ENCODE results near the gene YTHDC2.

YTHDC2 gene

DNA sequence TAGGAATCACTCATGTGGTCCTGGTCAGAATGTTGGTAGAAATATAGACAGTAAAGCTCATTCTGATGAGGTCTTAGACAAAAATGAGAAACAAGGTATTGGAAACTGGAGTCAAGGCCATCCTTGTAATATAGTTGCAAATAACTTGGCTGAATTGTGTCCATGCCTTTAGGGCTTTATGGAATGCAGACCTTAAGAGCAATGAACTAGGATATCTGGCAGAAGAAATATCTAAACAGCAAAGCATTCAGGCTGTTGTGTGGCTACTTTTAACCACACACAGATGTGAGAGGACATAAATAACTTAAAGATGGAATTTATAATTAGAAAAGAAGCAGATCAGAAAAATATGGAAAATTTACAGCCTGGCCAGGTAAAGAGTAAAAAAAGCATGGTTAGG, 128.2 kb downstream of the YTHDC2 start:
- DNase-seq (ENCODE audit: insufficient read length, low spot score) (no peak), FAIRE-seq (no peak)
- TF ChIP-seq, protein P1, sequence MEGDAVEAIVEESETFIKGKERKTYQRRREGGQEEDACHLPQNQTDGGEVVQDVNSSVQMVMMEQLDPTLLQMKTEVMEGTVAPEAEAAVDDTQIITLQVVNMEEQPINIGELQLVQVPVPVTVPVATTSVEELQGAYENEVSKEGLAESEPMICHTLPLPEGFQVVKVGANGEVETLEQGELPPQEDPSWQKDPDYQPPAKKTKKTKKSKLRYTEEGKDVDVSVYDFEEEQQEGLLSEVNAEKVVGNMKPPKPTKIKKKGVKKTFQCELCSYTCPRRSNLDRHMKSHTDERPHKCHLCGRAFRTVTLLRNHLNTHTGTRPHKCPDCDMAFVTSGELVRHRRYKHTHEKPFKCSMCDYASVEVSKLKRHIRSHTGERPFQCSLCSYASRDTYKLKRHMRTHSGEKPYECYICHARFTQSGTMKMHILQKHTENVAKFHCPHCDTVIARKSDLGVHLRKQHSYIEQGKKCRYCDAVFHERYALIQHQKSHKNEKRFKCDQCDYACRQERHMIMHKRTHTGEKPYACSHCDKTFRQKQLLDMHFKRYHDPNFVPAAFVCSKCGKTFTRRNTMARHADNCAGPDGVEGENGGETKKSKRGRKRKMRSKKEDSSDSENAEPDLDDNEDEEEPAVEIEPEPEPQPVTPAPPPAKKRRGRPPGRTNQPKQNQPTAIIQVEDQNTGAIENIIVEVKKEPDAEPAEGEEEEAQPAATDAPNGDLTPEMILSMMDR (IDR thresholded peaks at IDR 0.05; ENCODE audit: insufficient read depth, missing control alignments), result no peak
